ENCODE data around the gene KSR1.
A peak's percentile ranks its signal among the peaks of the same experiment; 100 is the strongest.
"Not testable (repeated sequence)": the region's sequence is repeated elsewhere in the genome, so short reads cannot be mapped to it uniquely, and the experiment has no call there.

KSR1 gene

GRCh38 chr17:27457360-27457715 lies 1.1 kb downstream of the KSR1 start:
- H3K9me3 ChIP-seq (ENCODE audit: control insufficient read depth in 1 of 2, low read length in 2 of 2) = no peaks in the 10 kb centered on the region
- no peaks in the 10 kb centered on the region for H3K27me3 ChIP-seq (ENCODE audit: low read depth, low read length)
- H3K36me3 ChIP-seq (ENCODE audit: control insufficient read depth in 1 of 2, insufficient read depth in 2 of 2, low read length in 2 of 2) = no peaks in the 10 kb centered on the region
- H3K27ac ChIP-seq (ENCODE audit: low read length) = no peak overlapping the region
- peak overlapping the region; percentile 79 to 83 for H3K4me3 ChIP-seq (ENCODE audit: low read depth in 1 of 2, low read length in 2 of 2)
- H3K4me1 ChIP-seq (ENCODE audit: control insufficient read depth in 1 of 2, insufficient read depth in 2 of 2, low read length in 2 of 2) = peaks cover 6 to 20% of the 10 kb centered on the region in 2 donors

- H3K27me3 ChIP-seq (ENCODE audit: low read depth, low read length) = no peaks in the 10 kb centered on the region
- no peaks in the 10 kb centered on the region for H3K9me3 ChIP-seq (ENCODE audit: control insufficient read depth in 1 of 2, low read length in 2 of 2)
- no peaks in the 10 kb centered on the region for H3K36me3 ChIP-seq (ENCODE audit: control insufficient read depth in 1 of 2, insufficient read depth in 2 of 2, low read length in 2 of 2)
- H3K27ac ChIP-seq (ENCODE audit: low read length) = no peak overlapping the region
- H3K4me1 ChIP-seq (ENCODE audit: control insufficient read depth in 1 of 2, insufficient read depth in 2 of 2, low read length in 2 of 2) = peaks cover 6 to 20% of the 10 kb centered on the region in 2 donors
- H3K4me3 ChIP-seq (ENCODE audit: low read depth in 1 of 2, low read length in 2 of 2) = peak overlapping the region; percentile 79 to 83
Measured at GRCh38 chr17:27457731-27458523, 1.7 kb downstream of the KSR1 start.

- no peaks in the 10 kb centered on the region for H3K27me3 ChIP-seq (ENCODE audit: low read depth, low read length)
- no peaks in the 10 kb centered on the region for H3K36me3 ChIP-seq (ENCODE audit: control insufficient read depth in 1 of 2, insufficient read depth in 2 of 2, low read length in 2 of 2)
- peak overlapping the region; percentile 79 to 83 for H3K4me3 ChIP-seq (ENCODE audit: low read depth in 1 of 2, low read length in 2 of 2)
- no peak overlapping the region for H3K27ac ChIP-seq (ENCODE audit: low read length)
- peaks cover 6 to 20% of the 10 kb centered on the region in 2 donors for H3K4me1 ChIP-seq (ENCODE audit: control insufficient read depth in 1 of 2, insufficient read depth in 2 of 2, low read length in 2 of 2)
- H3K9me3 ChIP-seq (ENCODE audit: control insufficient read depth in 1 of 2, low read length in 2 of 2) = no peaks in the 10 kb centered on the region
Measured at GRCh38 chr17:27458524-27458908, 2.3 kb downstream of the KSR1 start.

GRCh38 chr17:27459433-27459832 lies 3.2 kb downstream of the KSR1 start:
- no peaks in the 10 kb centered on the region for H3K9me3 ChIP-seq (ENCODE audit: control insufficient read depth in 1 of 2, low read length in 2 of 2)
- H3K4me1 ChIP-seq (ENCODE audit: control insufficient read depth in 1 of 2, insufficient read depth in 2 of 2, low read length in 2 of 2) = peaks cover 6 to 20% of the 10 kb centered on the region in 2 donors
- H3K36me3 ChIP-seq (ENCODE audit: control insufficient read depth in 1 of 2, insufficient read depth in 2 of 2, low read length in 2 of 2) = no peaks in the 10 kb centered on the region
- H3K27me3 ChIP-seq (ENCODE audit: low read depth, low read length) = no peaks in the 10 kb centered on the region
- no peak overlapping the region for H3K27ac ChIP-seq (ENCODE audit: low read length)
- no peak overlapping the region for H3K4me3 ChIP-seq (ENCODE audit: low read depth in 1 of 2, low read length in 2 of 2)

- H3K27ac ChIP-seq (ENCODE audit: low read length) = no peak overlapping the region
Measured at GRCh38 chr17:27460196-27460725, 4.0 kb downstream of the KSR1 start.

GRCh38 chr17:27461192-27461859 lies 5.1 kb downstream of the KSR1 start:
- H3K4me3 ChIP-seq (ENCODE audit: low read depth in 1 of 2, low read length in 2 of 2) = no peak overlapping the region
- H3K36me3 ChIP-seq (ENCODE audit: control insufficient read depth in 1 of 2, insufficient read depth in 2 of 2, low read length in 2 of 2) = no peaks in the 10 kb centered on the region
- H3K27me3 ChIP-seq (ENCODE audit: low read depth, low read length) = no peaks in the 10 kb centered on the region
- H3K9me3 ChIP-seq (ENCODE audit: control insufficient read depth in 1 of 2, low read length in 2 of 2) = no peaks in the 10 kb centered on the region
- no peak overlapping the region for H3K27ac ChIP-seq (ENCODE audit: low read length)
- H3K4me1 ChIP-seq (ENCODE audit: control insufficient read depth in 1 of 2, insufficient read depth in 2 of 2, low read length in 2 of 2) = peaks cover 6 to 20% of the 10 kb centered on the region in 2 donors

More at GRCh38 chr17:27460196-27460725, 4.0 kb downstream of the KSR1 start:
- H3K9me3 ChIP-seq (ENCODE audit: control insufficient read depth in 1 of 2, low read length in 2 of 2) = no peaks in the 10 kb centered on the region
- H3K27me3 ChIP-seq (ENCODE audit: low read depth, low read length) = no peaks in the 10 kb centered on the region
- no peaks in the 10 kb centered on the region for H3K36me3 ChIP-seq (ENCODE audit: control insufficient read depth in 1 of 2, insufficient read depth in 2 of 2, low read length in 2 of 2)
- peaks cover 6 to 20% of the 10 kb centered on the region in 2 donors for H3K4me1 ChIP-seq (ENCODE audit: control insufficient read depth in 1 of 2, insufficient read depth in 2 of 2, low read length in 2 of 2)
- H3K4me3 ChIP-seq (ENCODE audit: low read depth in 1 of 2, low read length in 2 of 2) = no peak overlapping the region

- Histone ChIP-seq H3K4me1 (ENCODE audit: control insufficient read depth in 1 of 2, insufficient read depth in 2 of 2, low read length in 2 of 2) (peaks cover 6 to 18% of the 10 kb centered on the region in 2 donors), H3K36me3 (ENCODE audit: control insufficient read depth in 1 of 2, insufficient read depth in 2 of 2, low read length in 2 of 2) (no peaks in the 10 kb centered on the region), H3K27me3 (ENCODE audit: low read depth, low read length) (no peaks in the 10 kb centered on the region)
Measured at GRCh38 chr17:27462149-27462548, 5.9 kb downstream of the KSR1 start.

GRCh38 chr17:27462714-27463113 lies 6.5 kb downstream of the KSR1 start:
- Histone ChIP-seq H3K4me1 (ENCODE audit: control insufficient read depth in 1 of 2, insufficient read depth in 2 of 2, low read length in 2 of 2) (peaks cover 6 to 13% of the 10 kb centered on the region in 2 donors), H3K27ac (ENCODE audit: low read length) (no peak overlapping the region), H3K27me3 (ENCODE audit: low read depth, low read length) (no peaks in the 10 kb centered on the region), H3K4me3 (ENCODE audit: low read depth in 1 of 2, low read length in 2 of 2) (no peak overlapping the region), H3K9me3 (ENCODE audit: control insufficient read depth in 1 of 2, low read length in 2 of 2) (no peaks in the 10 kb centered on the region), H3K36me3 (ENCODE audit: control insufficient read depth in 1 of 2, insufficient read depth in 2 of 2, low read length in 2 of 2) (no peaks in the 10 kb centered on the region)

More at GRCh38 chr17:27462149-27462548, 5.9 kb downstream of the KSR1 start:
- Histone ChIP-seq H3K9me3 (ENCODE audit: control insufficient read depth in 1 of 2, low read length in 2 of 2) (no peaks in the 10 kb centered on the region), H3K4me3 (ENCODE audit: low read depth in 1 of 2, low read length in 2 of 2) (no peak overlapping the region), H3K27ac (ENCODE audit: low read length) (no peak overlapping the region)

- H3K4me1 ChIP-seq (ENCODE audit: control insufficient read depth in 1 of 2, insufficient read depth in 2 of 2, low read length in 2 of 2) = peaks cover 2 to 7% of the 10 kb centered on the region in 2 donors
- H3K36me3 ChIP-seq (ENCODE audit: control insufficient read depth in 1 of 2, insufficient read depth in 2 of 2, low read length in 2 of 2) = no peaks in the 10 kb centered on the region
Measured at GRCh38 chr17:27463235-27463677, 7.0 kb downstream of the KSR1 start.

GRCh38 chr17:27464019-27464418 lies 7.8 kb downstream of the KSR1 start:
- not testable (repeated sequence) for H3K27me3 ChIP-seq (ENCODE audit: low read depth, low read length); H3K27ac ChIP-seq (ENCODE audit: low read length); H3K4me1 ChIP-seq (ENCODE audit: control insufficient read depth in 1 of 2, insufficient read depth in 2 of 2, low read length in 2 of 2); H3K36me3 ChIP-seq (ENCODE audit: control insufficient read depth in 1 of 2, insufficient read depth in 2 of 2, low read length in 2 of 2); H3K4me3 ChIP-seq (ENCODE audit: low read depth in 1 of 2, low read length in 2 of 2); H3K9me3 ChIP-seq (ENCODE audit: control insufficient read depth in 1 of 2, low read length in 2 of 2)

More at GRCh38 chr17:27463235-27463677, 7.0 kb downstream of the KSR1 start:
- Histone ChIP-seq H3K9me3 (ENCODE audit: control insufficient read depth in 1 of 2, low read length in 2 of 2) (no peaks in the 10 kb centered on the region), H3K27ac (ENCODE audit: low read length) (no peak overlapping the region), H3K27me3 (ENCODE audit: low read depth, low read length) (no peaks in the 10 kb centered on the region), H3K4me3 (ENCODE audit: low read depth in 1 of 2, low read length in 2 of 2) (no peak overlapping the region)

- H3K27ac ChIP-seq (ENCODE audit: low read length) = no peak overlapping the region
- no peaks in the 10 kb centered on the region for H3K36me3 ChIP-seq (ENCODE audit: control insufficient read depth in 1 of 2, insufficient read depth in 2 of 2, low read length in 2 of 2)
- no peaks in the 10 kb centered on the region for H3K27me3 ChIP-seq (ENCODE audit: low read depth, low read length)
- no peaks in the 10 kb centered on the region for H3K4me1 ChIP-seq (ENCODE audit: control insufficient read depth in 1 of 2, insufficient read depth in 2 of 2, low read length in 2 of 2)
- H3K4me3 ChIP-seq (ENCODE audit: low read depth in 1 of 2, low read length in 2 of 2) = no peak overlapping the region
- no peaks in the 10 kb centered on the region for H3K9me3 ChIP-seq (ENCODE audit: control insufficient read depth in 1 of 2, low read length in 2 of 2)
Measured at GRCh38 chr17:27464431-27464830, 8.2 kb downstream of the KSR1 start.
